Measurements from ENCODE around the gene UBE4B. TPM values are rescaled to one million over a fixed set of nuclear protein-coding genes. Genes with fewer than 3 reads are reported as not detected.

Gene UBE4B
- total and polyA plus RNA-seq, 9 of the 15 experiments (the other 6 are each of a cell fraction or from before 2014, with no cell fraction given), result 11.7 to 73.7 (median 40.1) TPM

DNA sequence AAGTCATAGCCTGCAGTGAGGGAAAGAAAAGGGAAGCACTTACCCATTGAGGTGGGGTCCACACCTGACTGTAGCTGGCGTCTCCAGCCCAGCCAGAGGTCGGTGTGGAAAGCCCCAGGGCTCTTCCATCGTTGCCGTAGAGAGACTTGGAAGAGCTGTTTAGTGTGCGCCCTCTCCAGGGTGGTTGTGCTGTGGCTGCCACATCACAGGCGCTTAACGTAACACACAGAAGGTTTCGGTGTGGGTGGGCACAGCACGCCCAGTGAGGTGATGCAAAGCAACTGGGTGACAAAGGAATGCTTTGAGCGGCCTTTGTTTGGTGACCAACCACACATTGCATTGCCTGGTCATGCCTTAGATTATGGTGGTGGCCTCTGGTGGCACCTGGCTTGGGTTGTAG lies 140.8 kb downstream of the UBE4B start:
- DNase-seq (ENCODE audit: extremely low read depth in 1 of 4, low spot score in 3 of 4), result no peak
- ChIA-PET POLR2A (interaction anchor here (1.1 kb wide), 1 partner anchor 16 kb away, joined by 3 read pairs; no protein-coding TSS in a partner anchor), CTCF (ENCODE audit: low intra/inter-chr PET ratio) (no interaction called here)
- BruUV-seq (replicated peaks), result no TSS peak
- no peaks in the 10 kb centered on the region for H4K20me1 ChIP-seq (replicated peaks; ENCODE audit: control insufficient read depth, insufficient read depth, low read length)
- no peaks in the 10 kb centered on the region for H3K9me3 ChIP-seq (replicated peaks; ENCODE audit: control insufficient read depth, insufficient read depth, low read depth, low read length)
- no peak overlapping the region for H3K27ac ChIP-seq (ENCODE audit: extremely low read depth, low read depth, low read length)
- H3K36me3 ChIP-seq (ENCODE audit: control insufficient read depth, insufficient read depth, low read length), result peaks cover 57% of the 10 kb centered on the region
- in situ Hi-C loops (cut with MboI), result no loop called here
- no peak for ATAC-seq
- no peak for FAIRE-seq
- WGBS (ENCODE audit: insufficient coverage, low coverage, missing lambda C conversion rate), result 99% methylated on average over 10 of the region's 10 CpGs
- no peak overlapping the region for H2AFZ ChIP-seq (ENCODE audit: low read depth, low read length)
- intact Hi-C loops (cut with micrococcal nuclease), result no loop called here
- H3K9me1 ChIP-seq (ENCODE audit: control insufficient read depth, insufficient read depth, low read length), result no peaks in the 10 kb centered on the region
- H3K4me3 ChIP-seq, result no peak overlapping the region
- no peaks in the 10 kb centered on the region for H3K27me3 ChIP-seq (ENCODE audit: control insufficient read depth in 2 of 2, insufficient read depth in 2 of 2, low read length in 2 of 2)
- H3K9ac ChIP-seq (ENCODE audit: insufficient read depth in 1 of 2, low read depth in 2 of 2, low read length in 2 of 2), result no peak overlapping the region
- no peaks in the 10 kb centered on the region for H3K79me2 ChIP-seq (ENCODE audit: control insufficient read depth, insufficient read depth, low read length)
- H3K4me2 ChIP-seq (ENCODE audit: insufficient read depth, low read length), result no peak overlapping the region
- no peaks in the 10 kb centered on the region for H3K4me1 ChIP-seq (replicated peaks in 1 of 2; ENCODE audit: control insufficient read depth in 2 of 2, insufficient read depth in 2 of 2, low read length in 2 of 2)
- TF ChIP-seq, protein P1, sequence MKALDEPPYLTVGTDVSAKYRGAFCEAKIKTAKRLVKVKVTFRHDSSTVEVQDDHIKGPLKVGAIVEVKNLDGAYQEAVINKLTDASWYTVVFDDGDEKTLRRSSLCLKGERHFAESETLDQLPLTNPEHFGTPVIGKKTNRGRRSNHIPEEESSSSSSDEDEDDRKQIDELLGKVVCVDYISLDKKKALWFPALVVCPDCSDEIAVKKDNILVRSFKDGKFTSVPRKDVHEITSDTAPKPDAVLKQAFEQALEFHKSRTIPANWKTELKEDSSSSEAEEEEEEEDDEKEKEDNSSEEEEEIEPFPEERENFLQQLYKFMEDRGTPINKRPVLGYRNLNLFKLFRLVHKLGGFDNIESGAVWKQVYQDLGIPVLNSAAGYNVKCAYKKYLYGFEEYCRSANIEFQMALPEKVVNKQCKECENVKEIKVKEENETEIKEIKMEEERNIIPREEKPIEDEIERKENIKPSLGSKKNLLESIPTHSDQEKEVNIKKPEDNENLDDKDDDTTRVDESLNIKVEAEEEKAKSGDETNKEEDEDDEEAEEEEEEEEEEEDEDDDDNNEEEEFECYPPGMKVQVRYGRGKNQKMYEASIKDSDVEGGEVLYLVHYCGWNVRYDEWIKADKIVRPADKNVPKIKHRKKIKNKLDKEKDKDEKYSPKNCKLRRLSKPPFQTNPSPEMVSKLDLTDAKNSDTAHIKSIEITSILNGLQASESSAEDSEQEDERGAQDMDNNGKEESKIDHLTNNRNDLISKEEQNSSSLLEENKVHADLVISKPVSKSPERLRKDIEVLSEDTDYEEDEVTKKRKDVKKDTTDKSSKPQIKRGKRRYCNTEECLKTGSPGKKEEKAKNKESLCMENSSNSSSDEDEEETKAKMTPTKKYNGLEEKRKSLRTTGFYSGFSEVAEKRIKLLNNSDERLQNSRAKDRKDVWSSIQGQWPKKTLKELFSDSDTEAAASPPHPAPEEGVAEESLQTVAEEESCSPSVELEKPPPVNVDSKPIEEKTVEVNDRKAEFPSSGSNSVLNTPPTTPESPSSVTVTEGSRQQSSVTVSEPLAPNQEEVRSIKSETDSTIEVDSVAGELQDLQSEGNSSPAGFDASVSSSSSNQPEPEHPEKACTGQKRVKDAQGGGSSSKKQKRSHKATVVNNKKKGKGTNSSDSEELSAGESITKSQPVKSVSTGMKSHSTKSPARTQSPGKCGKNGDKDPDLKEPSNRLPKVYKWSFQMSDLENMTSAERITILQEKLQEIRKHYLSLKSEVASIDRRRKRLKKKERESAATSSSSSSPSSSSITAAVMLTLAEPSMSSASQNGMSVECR (CRISPR knock-in tag; IDR thresholded peaks at IDR 0.05), result no peak
- no peak for TF ChIP-seq TAF9B (IDR thresholded peaks at IDR 0.05; ENCODE audit: partially characterized antibody)
- TF ChIP-seq, protein P2, sequence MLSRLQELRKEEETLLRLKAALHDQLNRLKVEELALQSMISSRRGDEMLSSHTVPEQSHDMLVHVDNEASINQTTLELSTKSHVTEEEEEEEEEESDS (CRISPR knock-in tag; IDR thresholded peaks at IDR 0.05), result no peak
- TF ChIP-seq, protein P3, sequence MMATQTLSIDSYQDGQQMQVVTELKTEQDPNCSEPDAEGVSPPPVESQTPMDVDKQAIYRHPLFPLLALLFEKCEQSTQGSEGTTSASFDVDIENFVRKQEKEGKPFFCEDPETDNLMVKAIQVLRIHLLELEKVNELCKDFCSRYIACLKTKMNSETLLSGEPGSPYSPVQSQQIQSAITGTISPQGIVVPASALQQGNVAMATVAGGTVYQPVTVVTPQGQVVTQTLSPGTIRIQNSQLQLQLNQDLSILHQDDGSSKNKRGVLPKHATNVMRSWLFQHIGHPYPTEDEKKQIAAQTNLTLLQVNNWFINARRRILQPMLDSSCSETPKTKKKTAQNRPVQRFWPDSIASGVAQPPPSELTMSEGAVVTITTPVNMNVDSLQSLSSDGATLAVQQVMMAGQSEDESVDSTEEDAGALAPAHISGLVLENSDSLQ (IDR thresholded peaks at IDR 0.05), result no peak
- no peak for TF ChIP-seq TEAD4 (IDR thresholded peaks at IDR 0.05; ENCODE audit: low read length)
- TF ChIP-seq TEAD4 (CRISPR knock-in tag; IDR thresholded peaks at IDR 0.05; ENCODE audit: borderline replicate concordance), result no peak
- no peak for TF ChIP-seq NFXL1 (CRISPR knock-in tag; IDR thresholded peaks at IDR 0.05)
- TF ChIP-seq ZBTB1 (CRISPR knock-in tag; IDR thresholded peaks at IDR 0.05; ENCODE audit: borderline replicate concordance, low read depth), result no peak
- TF ChIP-seq XRCC4 (IDR thresholded peaks at IDR 0.05; ENCODE audit: extremely low read depth, insufficient read depth, insufficient read length), result no peak
- TF ChIP-seq ATF7 (IDR thresholded peaks at IDR 0.05), result no peak
- no peak for TF ChIP-seq ZNF239 (CRISPR knock-in tag; IDR thresholded peaks at IDR 0.05)
- TF ChIP-seq, protein P4, sequence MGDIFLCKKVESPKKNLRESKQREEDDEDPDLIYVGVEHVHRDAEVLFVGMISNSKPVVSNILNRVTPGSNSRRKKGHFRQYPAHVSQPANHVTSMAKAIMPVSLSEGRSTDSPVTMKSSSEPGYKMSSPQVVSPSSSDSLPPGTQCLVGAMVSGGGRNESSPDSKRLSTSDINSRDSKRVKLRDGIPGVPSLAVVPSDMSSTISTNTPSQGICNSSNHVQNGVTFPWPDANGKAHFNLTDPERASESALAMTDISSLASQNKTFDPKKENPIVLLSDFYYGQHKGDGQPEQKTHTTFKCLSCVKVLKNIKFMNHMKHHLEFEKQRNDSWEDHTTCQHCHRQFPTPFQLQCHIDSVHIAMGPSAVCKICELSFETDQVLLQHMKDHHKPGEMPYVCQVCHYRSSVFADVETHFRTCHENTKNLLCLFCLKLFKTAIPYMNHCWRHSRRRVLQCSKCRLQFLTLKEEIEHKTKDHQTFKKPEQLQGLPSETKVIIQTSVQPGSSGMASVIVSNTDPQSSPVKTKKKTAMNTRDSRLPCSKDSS (IDR thresholded peaks at IDR 0.05; ENCODE audit: low read depth, partially characterized antibody), result no peak
- TF ChIP-seq MAFG (tag; conservative IDR thresholded peaks at IDR 0.05), result no peak
- no peak for TF ChIP-seq CREM (IDR thresholded peaks at IDR 0.05; ENCODE audit: low read depth)
- TF ChIP-seq MYNN (IDR thresholded peaks at IDR 0.05), result no peak
- no peak for TF ChIP-seq MYNN (CRISPR knock-in tag; IDR thresholded peaks at IDR 0.05)

All from K562 (cell line).